HUES48 (cell line): ENCODE measurements around the gene SELPLG.

Source experiments
- H3K27ac ChIP-seq: one replicate; pipeline ENCODE4 v1.7.0; 2013; ENCODE audit warnings: low read depth, low read length, inconsistent platforms
- H3K27me3 ChIP-seq: 2 replicates; pipeline ENCODE4 v1.6.1; 2013; ENCODE audit warnings: mild to moderate bottlenecking, low read length; ENCODE audit not compliant: control insufficient read depth, insufficient read depth
- H3K36me3 ChIP-seq: 2 replicates; pipeline ENCODE4 v1.6.1; 2013; ENCODE audit warnings: low read length; ENCODE audit not compliant: control insufficient read depth, insufficient read depth
- H3K4me1 ChIP-seq: 2 replicates; pipeline ENCODE4 v1.6.1; 2013; ENCODE audit warnings: mild to moderate bottlenecking, low read length; ENCODE audit not compliant: control insufficient read depth, insufficient read depth
- H3K4me3 ChIP-seq: 2 replicates; pipeline ENCODE4 v1.5.1; 2013; ENCODE audit warnings: mild to moderate bottlenecking, low read depth, low read length
- H3K9ac ChIP-seq: 2 replicates; pipeline ENCODE4 v1.6.1; 2013; ENCODE audit warnings: mild to moderate bottlenecking, low read depth, low read length, moderate library complexity
- H3K9me3 ChIP-seq: 2 replicates; pipeline ENCODE4 v1.6.1; 2013; ENCODE audit warnings: low read length; ENCODE audit not compliant: control insufficient read depth, insufficient read depth

The SELPLG gene

GRCh38 chr12:108644811-108645120 lies 11.1 kb upstream of the SELPLG start:
- Histone ChIP-seq H3K9ac (no peak overlapping the region), H3K4me3 (no peak overlapping the region), H3K4me1 (no peaks in the 10 kb centered on the region), H3K36me3 (peaks cover 57% of the 10 kb centered on the region), H3K27ac (no peak overlapping the region), H3K27me3 (no peaks in the 10 kb centered on the region), H3K9me3 (no peaks in the 10 kb centered on the region)

- Histone ChIP-seq H3K9ac (no peak overlapping the region), H3K4me3 (no peak overlapping the region), H3K9me3 (no peaks in the 10 kb centered on the region), H3K36me3 (peaks cover 52% of the 10 kb centered on the region), H3K27ac (no peak overlapping the region), H3K27me3 (no peaks in the 10 kb centered on the region), H3K4me1 (0 out of 2 replicates have a peak, but pooled peaks cover under 1% of the 10 kb centered on the region)
These were observed 10.5 kb upstream of the SELPLG start for GRCh38 chr12:108643941-108644810.

GRCh38 chr12:108642899-108643654 lies 9.4 kb upstream of the SELPLG start:
- Histone ChIP-seq H3K9me3 (no peaks in the 10 kb centered on the region), H3K27me3 (no peaks in the 10 kb centered on the region), H3K27ac (no peak overlapping the region), H3K9ac (no peak overlapping the region), H3K36me3 (peaks cover 41% of the 10 kb centered on the region), H3K4me1 (peaks cover 10% of the 10 kb centered on the region), H3K4me3 (no peak overlapping the region)

- peaks cover 34% of the 10 kb centered on the region for H3K36me3 ChIP-seq
- H3K4me1 ChIP-seq: peaks cover 18% of the 10 kb centered on the region
- H3K9ac ChIP-seq: no peak overlapping the region
- no peak overlapping the region for H3K4me3 ChIP-seq
- no peak overlapping the region for H3K27ac ChIP-seq
- no peaks in the 10 kb centered on the region for H3K27me3 ChIP-seq
- no peaks in the 10 kb centered on the region for H3K9me3 ChIP-seq
These were observed 8.7 kb upstream of the SELPLG start for GRCh38 chr12:108642269-108642870.

GRCh38 chr12:108641446-108642268 lies 8.0 kb upstream of the SELPLG start:
- H3K9ac ChIP-seq: no peak overlapping the region
- H3K27me3 ChIP-seq: no peaks in the 10 kb centered on the region
- peaks cover 22% of the 10 kb centered on the region for H3K4me1 ChIP-seq
- peaks cover 28% of the 10 kb centered on the region for H3K36me3 ChIP-seq
- H3K9me3 ChIP-seq: no peaks in the 10 kb centered on the region
- H3K4me3 ChIP-seq: no peak overlapping the region
- H3K27ac ChIP-seq: no peak overlapping the region

GRCh38 chr12:108640802-108641445 lies 7.2 kb upstream of the SELPLG start:
- no peak overlapping the region for H3K27ac ChIP-seq
- no peak overlapping the region for H3K4me3 ChIP-seq
- H3K27me3 ChIP-seq: no peaks in the 10 kb centered on the region
- H3K9me3 ChIP-seq: no peaks in the 10 kb centered on the region
- no peak overlapping the region for H3K9ac ChIP-seq
- H3K36me3 ChIP-seq: peaks cover 21% of the 10 kb centered on the region
- peaks cover 25% of the 10 kb centered on the region for H3K4me1 ChIP-seq

- H3K9ac ChIP-seq: 0 out of 2 replicates have a peak overlapping the region, but pooled peaks have one; percentile 41
- H3K4me1 ChIP-seq: peaks cover 40% of the 10 kb centered on the region
- peak overlapping the region; percentile 96 for H3K27ac ChIP-seq
These were observed 5.5 kb upstream of the SELPLG start for GRCh38 chr12:108638997-108639822.

GRCh38 chr12:108638141-108638827 lies 4.6 kb upstream of the SELPLG start:
- H3K9me3 ChIP-seq: no peaks in the 10 kb centered on the region
- H3K4me3 ChIP-seq: peak overlapping the region; percentile 42; the same call in 1 of the 2 replicates
- no peaks in the 10 kb centered on the region for H3K27me3 ChIP-seq
- H3K27ac ChIP-seq: peak overlapping the region; percentile 96
- 0 out of 2 replicates have a peak, but pooled peaks cover 2% of the 10 kb centered on the region for H3K36me3 ChIP-seq
- peak overlapping the region; percentile 46; the same call in 1 of the 2 replicates for H3K9ac ChIP-seq
- H3K4me1 ChIP-seq: peaks cover 42% of the 10 kb centered on the region

More at GRCh38 chr12:108638997-108639822, 5.5 kb upstream of the SELPLG start:
- H3K36me3 ChIP-seq: peaks cover 4% of the 10 kb centered on the region; the same call in 1 of the 2 replicates
- no peak overlapping the region for H3K4me3 ChIP-seq
- no peaks in the 10 kb centered on the region for H3K27me3 ChIP-seq
- no peaks in the 10 kb centered on the region for H3K9me3 ChIP-seq

GRCh38 chr12:108637222-108637971 lies 3.7 kb upstream of the SELPLG start:
- Histone ChIP-seq H3K36me3 (no peaks in the 10 kb centered on the region), H3K27me3 (no peaks in the 10 kb centered on the region), H3K4me1 (peaks cover 42% of the 10 kb centered on the region), H3K9me3 (no peaks in the 10 kb centered on the region), H3K9ac (peak overlapping the region; percentile 46; the same call in 1 of the 2 replicates), H3K27ac (peak overlapping the region; percentile 96), H3K4me3 (no peak overlapping the region)
